IMR-90 (cell line): ENCODE measurements around the gene STYXL1. TPM values are rescaled to one million over a fixed set of nuclear protein-coding genes. Genes with fewer than 3 reads are reported as not detected.
A peak's percentile ranks its signal among the peaks of the same experiment; 100 is the strongest.

ENCODE experiments used
- ATAC-seq: fragments of 200-7000 bp; cut with Tn5 transposase; 2 replicates; pipeline ENCODE4 v1.9.1; 2020; ENCODE audit warnings: low read depth, mild to moderate bottlenecking, moderate library complexity
- BruUV-seq: library from RNA; stranded (reverse); fragments of 400-500 nt; replicated peaks from 2 replicates; lab custom pipeline; 2021; lab: Mats Ljungman, UMichigan
- CTCF ChIA-PET: fragments of 300-600 bp; formaldehyde crosslinking; extraction: SDS; loops from one replicate; lab custom pipeline; 2021; ENCODE audit warnings: antibody characterized with exemption; lab: Yijun Ruan, JAX
- POLR2A ChIA-PET: fragments of 300-600 bp; sonication (Branson Sonifier 250); formaldehyde crosslinking; loops from one replicate; lab custom pipeline; 2022; ENCODE audit warnings: antibody characterized with exemption; ENCODE audit not compliant: unreplicated experiment; lab: Charles Lee
- DNase-seq: peaks from one replicate; pipeline ENCODE4 v3.0.0; 2013
- H2AFZ ChIP-seq: replicated peaks from 2 replicates; pipeline ENCODE3; 2013; ENCODE audit warnings: low read length, mild to moderate bottlenecking; ENCODE audit not compliant: poor library complexity
- H2AK5ac ChIP-seq: 2 replicates; pipeline ENCODE4 v1.6.1; 2013; ENCODE audit warnings: low read depth, low read length, inconsistent platforms
- H2AK9ac ChIP-seq: replicated peaks from 2 replicates; pipeline ENCODE3; 2013; ENCODE audit warnings: mild to moderate bottlenecking, low read depth, low read length, moderate library complexity; ENCODE audit not compliant: poor library complexity
- H2BK120ac ChIP-seq: 2 replicates; pipeline ENCODE4 v1.6.1; 2013; ENCODE audit warnings: low read depth, low read length, inconsistent platforms
- H2BK15ac ChIP-seq: 3 replicates; pipeline ENCODE4 v1.6.1; 2013; ENCODE audit warnings: low read depth, low read length, inconsistent platforms
- H2BK20ac ChIP-seq: 2 replicates; pipeline ENCODE4 v1.6.1; 2013; ENCODE audit warnings: low read depth, mild to moderate bottlenecking, inconsistent platforms, low read length, moderate library complexity
- H2BK5ac ChIP-seq: 2 replicates; pipeline ENCODE4 v1.6.1; 2013; ENCODE audit warnings: mild to moderate bottlenecking, low read depth, low read length, inconsistent platforms; ENCODE audit not compliant: poor library complexity, severe bottlenecking
- H3K14ac ChIP-seq: replicated peaks from 2 replicates; pipeline ENCODE4 v1.6.1; 2013; ENCODE audit warnings: low read depth, low read length, inconsistent platforms
- H3K18ac ChIP-seq: 2 replicates; pipeline ENCODE4 v1.6.1; 2013; ENCODE audit warnings: low read depth, low read length, control low read depth
- H3K23ac ChIP-seq: 2 replicates; pipeline ENCODE4 v1.6.1; 2013; ENCODE audit warnings: low read depth, low read length, inconsistent platforms
- H3K27ac ChIP-seq: 2 replicates; pipeline ENCODE4 v1.5.1; 2013; ENCODE audit warnings: mild to moderate bottlenecking, control low read depth, low read length; ENCODE audit not compliant: insufficient read depth
- H3K27me3 ChIP-seq: 2 replicates; pipeline ENCODE4 v1.6.1; 2013; ENCODE audit warnings: low read length; ENCODE audit not compliant: control insufficient read depth, insufficient read depth
- H3K36me3 ChIP-seq: 2 replicates; pipeline ENCODE4 v1.6.1; 2013; ENCODE audit warnings: low read length, mixed read lengths; ENCODE audit not compliant: control insufficient read depth, insufficient read depth
- H3K4ac ChIP-seq: 2 replicates; pipeline ENCODE4 v1.6.1; 2013; ENCODE audit warnings: low read depth, low read length, inconsistent platforms
- H3K4me1 ChIP-seq: 2 replicates; pipeline ENCODE4 v1.6.1; 2013; ENCODE audit warnings: low read length, mixed read lengths; ENCODE audit not compliant: control insufficient read depth, insufficient read depth
- H3K4me2 ChIP-seq: 2 replicates; pipeline ENCODE4 v1.6.1; 2013; ENCODE audit warnings: low read depth, mild to moderate bottlenecking, control low read depth, low read length, moderate library complexity
- H3K4me3 ChIP-seq: 2 replicates; pipeline ENCODE4 v1.5.1; 2013; ENCODE audit warnings: low read depth, mild to moderate bottlenecking, control low read depth, low read length, moderate library complexity; ENCODE audit not compliant: insufficient read depth
- H3K56ac ChIP-seq: 2 replicates; pipeline ENCODE4 v1.6.1; 2013; ENCODE audit warnings: low read length, inconsistent platforms; ENCODE audit not compliant: insufficient read depth; ENCODE audit errors: extremely low read depth
- H3K79me1 ChIP-seq, 2 experiments: 2 replicates each; pipeline ENCODE4 v1.6.1; 2013; ENCODE audit warnings: low read length in 2 of 2, inconsistent platforms in 1 of 2, low read depth in 1 of 2
- H3K9ac ChIP-seq: 2 replicates; pipeline ENCODE4 v1.6.1; 2013; ENCODE audit warnings: low read depth, low read length, control low read depth
- H3K9me1 ChIP-seq: 2 replicates; pipeline ENCODE4 v1.6.1; 2013; ENCODE audit warnings: low read length, inconsistent platforms; ENCODE audit not compliant: insufficient read depth
- H3K9me3 ChIP-seq: 2 replicates; pipeline ENCODE4 v1.6.1; 2013; ENCODE audit warnings: low read length; ENCODE audit not compliant: control insufficient read depth, insufficient read depth
- H4K20me1 ChIP-seq: 2 replicates; pipeline ENCODE4 v1.6.1; 2013; ENCODE audit warnings: low read length, inconsistent platforms; ENCODE audit not compliant: insufficient read depth
- H4K5ac ChIP-seq: 2 replicates; pipeline ENCODE4 v1.6.1; 2013; ENCODE audit warnings: mild to moderate bottlenecking, low read depth, low read length, control low read depth
- H4K8ac ChIP-seq, 2 experiments: 2 replicates each; pipeline ENCODE4 v1.6.1; 2013; ENCODE audit warnings: low read depth in 2 of 2, low read length in 2 of 2, control low read depth in 1 of 2, inconsistent platforms in 1 of 2
- H4K91ac ChIP-seq: 2 replicates; pipeline ENCODE4 v1.6.1; 2013; ENCODE audit warnings: low read depth, low read length, inconsistent platforms; ENCODE audit not compliant: insufficient read depth
- BHLHE40 ChIP-seq: fragments of 150-350 bp; IDR thresholded peaks from 2 replicates; pipeline ENCODE4 v1.6.1; 2016; ENCODE audit warnings: mild to moderate bottlenecking, low read depth, low read length
- CEBPB ChIP-seq: IDR thresholded peaks from 2 replicates; pipeline ENCODE4 v1.6.1; 2012; ENCODE audit warnings: low read depth, low read length, improper control_type of control experiment
- CHD1 ChIP-seq: IDR thresholded peaks from 2 replicates; pipeline ENCODE4 v1.6.1; 2012; ENCODE audit warnings: low read depth, low read length, improper control_type of control experiment
- CTCF ChIP-seq: conservative IDR thresholded peaks from 2 replicates; pipeline ENCODE4 v1.5.1; 2012; ENCODE audit warnings: mild to moderate bottlenecking, low read depth, low read length, improper control_type of control experiment
- FOS ChIP-seq: fragments of 150-350 bp; IDR thresholded peaks from 2 replicates; pipeline ENCODE4 v1.6.1; 2016; ENCODE audit warnings: low read depth, low read length
- MAFK ChIP-seq: IDR thresholded peaks from 2 replicates; pipeline ENCODE4 v1.6.1; 2012; ENCODE audit warnings: low read depth, low read length, improper control_type of control experiment
- MAZ ChIP-seq: IDR thresholded peaks from 2 replicates; pipeline ENCODE4 v1.6.1; 2012; ENCODE audit warnings: low read depth, mild to moderate bottlenecking, low read length, improper control_type of control experiment, moderate library complexity, borderline replicate concordance
- MXI1 ChIP-seq: IDR thresholded peaks from 2 replicates; pipeline ENCODE4 v1.6.1; 2012; ENCODE audit warnings: low read depth, mild to moderate bottlenecking, low read length, moderate library complexity, borderline replicate concordance
- NFE2L2 ChIP-seq: fragments of 150-350 bp; IDR thresholded peaks from 2 replicates; pipeline ENCODE4 v1.6.1; 2016; ENCODE audit warnings: low read depth, mild to moderate bottlenecking, low read length
- POLR2A ChIP-seq: IDR thresholded peaks from 2 replicates; pipeline ENCODE4 v1.6.1; 2012; ENCODE audit warnings: mild to moderate bottlenecking, low read depth, low read length
- RAD21 ChIP-seq: IDR thresholded peaks from 2 replicates; pipeline ENCODE4 v1.6.1; 2012; ENCODE audit warnings: low read length, improper control_type of control experiment
- RCOR1 ChIP-seq: IDR thresholded peaks from 2 replicates; pipeline ENCODE4 v1.6.1; 2012; ENCODE audit warnings: mild to moderate bottlenecking, low read length, improper control_type of control experiment; ENCODE audit not compliant: insufficient replicate concordance
- RFX5 ChIP-seq: IDR thresholded peaks from 2 replicates; pipeline ENCODE4 v1.8.0; 2012; ENCODE audit warnings: low read depth, mild to moderate bottlenecking, low read length, moderate library complexity
- SMC3 ChIP-seq: fragments of 150-350 bp; IDR thresholded peaks from 2 replicates; pipeline ENCODE4 v1.6.1; 2016; ENCODE audit warnings: low read depth, mild to moderate bottlenecking, antibody characterized with exemption, low read length, moderate library complexity
- WGBS, 2 experiments: methylation state at CpG; one replicate each; pipeline versions ENCODE4 v1.1.5 to v1.1.7; 2013; ENCODE audit warnings: missing lambda C conversion rate in 2 of 2; ENCODE audit not compliant: insufficient read length in 1 of 2; ENCODE audit errors: extremely low coverage in 2 of 2; 5-methylcytosine and 5-hydroxymethylcytosine counted together
- dilution Hi-C: fragments of 300-500 bp; cut with HindIII; formaldehyde crosslinking; loops from one replicate; pipeline ENCODE4 v1.14.3; 2018; ENCODE audit warnings: low sequenced_read_pairs; ENCODE audit not compliant: unreplicated experiment
- in situ Hi-C: fragments of 300-500 bp; cut with MboI; formaldehyde crosslinking; loops from 3 replicates; pipeline ENCODE4 v1.14.3; 2019; ENCODE audit warnings: low sequenced_read_pairs, inconsistent platforms, mixed read lengths
- intact Hi-C: fragments of 100-400 bp; cut with micrococcal nuclease; formaldehyde crosslinking; loops from 2 replicates; pipeline ENCODE4 v1.10.0; 2022
- polyA plus RNA-seq, 3 experiments: library from polyadenylated mRNA; depleted of rRNA; stranded (reverse); fragments of >200 nt; gene quantifications; 2 replicates each; pipeline ENCODE4 v1.2.3, GENCODE V29; 2012; ENCODE audit warnings: low replicate concordance in 1 of 3
- total RNA-seq: library from RNA; depleted of rRNA; stranded (reverse); fragments of >200 nt; gene quantifications from 2 replicates; pipeline ENCODE4 v1.2.3, GENCODE V29; 2012
- TF ChIP-seq, protein P1 (sequence below): fragments of 150-350 bp; IDR thresholded peaks from 2 replicates; pipeline ENCODE4 v1.6.1; 2016; ENCODE audit warnings: low read depth, mild to moderate bottlenecking, low read length, moderate library complexity, borderline replicate concordance

STYXL1 gene
- total and polyA plus RNA-seq, 2 of the 4 experiments (the other 2 are of a cell fraction) = 66.1 to 73.8 TPM

GRCh38 chr7:75987026-75987804 lies 60.6 kb downstream of the STYXL1 start:
- H4K91ac ChIP-seq = no peak overlapping the region
- H2AK9ac ChIP-seq = peak overlapping the region; percentile 15
- H4K8ac ChIP-seq = no peak overlapping the region
- H3K23ac ChIP-seq = no peak overlapping the region
- H3K56ac ChIP-seq = no peak overlapping the region
- no peak overlapping the region for H4K5ac ChIP-seq
- no peaks in the 10 kb centered on the region for H3K9me3 ChIP-seq
- BruUV-seq = no TSS peak
- no peak overlapping the region for H3K27ac ChIP-seq
- 98% methylated on average over 15 of the region's 32 CpGs; no CpG with 5 or more reads in 1 of the 2 experiments for WGBS, 2 experiments
- H3K79me1 ChIP-seq = 0 out of 4 replicates have a peak, but pooled peaks cover 0 to 3% of the 10 kb centered on the region in 2 experiments
- H3K9me1 ChIP-seq = no peaks in the 10 kb centered on the region
- dilution Hi-C loops = no loop called here
- CTCF ChIA-PET = no interaction called here
- no peak overlapping the region for H2BK20ac ChIP-seq
- no peak overlapping the region for H3K18ac ChIP-seq
- no peak overlapping the region for H3K14ac ChIP-seq
- H3K36me3 ChIP-seq = peaks cover 52% of the 10 kb centered on the region
- peaks cover 3% of the 10 kb centered on the region for H3K4me1 ChIP-seq
- in situ Hi-C loops = no loop called here
- no peaks in the 10 kb centered on the region for H3K27me3 ChIP-seq
- H2AFZ ChIP-seq = no peak overlapping the region
- H2BK5ac ChIP-seq = no peak overlapping the region
- no peak overlapping the region for H3K4me3 ChIP-seq
- H2BK120ac ChIP-seq = no peak overlapping the region
- no peak overlapping the region for H3K9ac ChIP-seq
- ATAC-seq (no peak), DNase-seq (no peak)
- H3K4me2 ChIP-seq = no peak overlapping the region
- no peak overlapping the region for H3K4ac ChIP-seq
- no peak overlapping the region for H2AK5ac ChIP-seq
- peaks cover 4% of the 10 kb centered on the region for H4K20me1 ChIP-seq
- POLR2A ChIA-PET = no interaction called here
- intact Hi-C loops = no loop called here
- H2BK15ac ChIP-seq = no peak overlapping the region
- no peak for TF ChIP-seq NFE2L2
- no peak for TF ChIP-seq FOS
- no peak for TF ChIP-seq BHLHE40
- TF ChIP-seq, protein P1, sequence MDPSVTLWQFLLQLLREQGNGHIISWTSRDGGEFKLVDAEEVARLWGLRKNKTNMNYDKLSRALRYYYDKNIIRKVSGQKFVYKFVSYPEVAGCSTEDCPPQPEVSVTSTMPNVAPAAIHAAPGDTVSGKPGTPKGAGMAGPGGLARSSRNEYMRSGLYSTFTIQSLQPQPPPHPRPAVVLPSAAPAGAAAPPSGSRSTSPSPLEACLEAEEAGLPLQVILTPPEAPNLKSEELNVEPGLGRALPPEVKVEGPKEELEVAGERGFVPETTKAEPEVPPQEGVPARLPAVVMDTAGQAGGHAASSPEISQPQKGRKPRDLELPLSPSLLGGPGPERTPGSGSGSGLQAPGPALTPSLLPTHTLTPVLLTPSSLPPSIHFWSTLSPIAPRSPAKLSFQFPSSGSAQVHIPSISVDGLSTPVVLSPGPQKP = no peak
- TF ChIP-seq POLR2A = no peak
- TF ChIP-seq RCOR1 = no peak
- TF ChIP-seq CHD1 = no peak
- TF ChIP-seq MXI1 = no peak
- no peak for TF ChIP-seq CEBPB
- TF ChIP-seq MAZ = no peak
- TF ChIP-seq RAD21 = no peak
- no peak for TF ChIP-seq SMC3
- no peak for TF ChIP-seq MAFK
- no peak for TF ChIP-seq RFX5
- no peak for TF ChIP-seq CTCF
